ENCODE results near the gene ITPK1.
A peak's percentile ranks its signal among the peaks of the same experiment; 100 is the strongest.

The ITPK1 gene

DNA sequence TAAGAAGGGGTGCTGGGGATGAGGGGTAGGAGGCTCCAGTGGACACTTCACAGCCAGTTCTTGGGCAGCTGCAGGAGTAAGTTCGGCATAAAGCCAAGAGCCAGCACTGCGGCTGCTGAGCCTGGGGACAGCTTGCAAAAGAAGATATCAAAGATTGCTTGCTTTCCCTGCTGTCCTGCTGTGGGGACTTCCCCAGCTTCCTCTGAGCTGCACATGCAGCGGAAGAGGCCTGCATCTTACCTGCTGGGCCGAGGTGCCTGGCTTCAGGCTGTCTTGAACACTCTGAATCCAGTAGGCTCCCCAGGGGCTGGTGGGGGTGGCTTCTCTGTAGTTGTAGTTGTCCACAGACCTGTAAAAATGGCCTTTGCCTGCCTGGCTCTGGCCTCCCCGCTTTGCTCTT lies 191.5 kb downstream of the ITPK1 start:
- DNase-seq (ENCODE audit: low read depth, low spot score): no peak

DNA sequence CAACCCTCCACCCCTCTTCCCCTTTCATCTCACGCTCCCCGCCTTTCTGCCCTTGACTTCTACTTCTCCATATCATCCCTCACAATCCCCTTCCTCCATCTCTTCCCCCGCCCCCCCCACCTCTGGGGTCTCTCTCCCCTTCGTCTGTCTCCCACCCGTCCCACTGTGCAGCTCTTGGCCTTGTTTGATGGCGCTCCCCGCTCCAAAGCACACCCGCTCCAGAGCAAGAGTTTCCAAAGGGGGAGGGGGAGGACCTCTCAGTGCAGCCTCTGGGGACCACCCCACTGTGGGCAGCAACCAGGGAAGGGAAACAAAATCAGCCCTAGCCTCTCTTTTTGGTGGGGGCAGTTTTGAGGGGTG lies 192.0 kb downstream of the ITPK1 start:
- no peak for DNase-seq (ENCODE audit: low read depth, low spot score)

DNA sequence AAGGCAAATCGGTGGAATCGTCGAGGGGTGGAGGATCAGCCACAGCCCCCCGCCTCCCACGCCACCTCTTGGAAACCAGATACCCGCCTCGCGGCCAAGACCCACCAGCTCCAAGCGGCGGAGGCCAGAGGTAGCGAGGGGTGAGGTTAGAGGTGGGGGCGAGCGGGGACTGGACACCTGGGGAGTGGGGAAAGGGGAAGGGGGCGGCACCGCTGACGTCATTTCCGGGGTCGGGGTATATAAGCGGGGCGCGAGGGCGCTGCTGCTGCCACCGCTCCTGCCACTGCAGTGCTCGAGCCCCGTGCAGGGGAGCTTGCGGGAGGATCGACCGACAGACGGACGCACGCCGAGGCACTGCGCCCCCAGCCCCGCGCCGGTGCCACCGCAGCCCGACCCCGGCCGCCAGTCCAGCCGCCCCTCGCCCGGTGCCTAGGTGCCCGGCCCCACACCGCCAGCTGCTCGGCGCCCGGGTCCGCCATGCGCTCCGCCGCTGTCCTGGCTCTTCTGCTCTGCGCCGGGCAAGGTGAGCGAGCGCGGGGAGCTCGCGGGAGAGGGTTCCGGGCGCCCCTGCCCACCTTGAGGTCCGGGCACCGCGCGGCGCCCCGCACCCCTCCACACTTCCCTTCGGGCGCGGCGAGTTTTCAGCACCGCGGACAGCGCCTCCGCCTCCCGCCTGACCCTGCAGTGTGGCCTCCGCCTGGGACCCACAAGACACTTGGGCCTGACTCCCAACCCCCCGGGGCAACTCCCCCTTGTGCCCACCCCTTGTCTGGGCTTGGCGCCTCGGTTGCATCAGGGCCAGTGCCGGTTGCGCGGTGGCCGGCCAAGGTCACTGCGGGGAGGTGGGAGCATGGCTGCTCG lies 192.6 kb downstream of the ITPK1 start, which contains the start of gene CHGA:
Gene CHGA, plus strand, starts transcription at position 268 of the 861 bp plus-strand sequence. Its CDS starts 210 bp downstream, at position 478.
- DNase-seq (ENCODE audit: low read depth, low spot score): peak; percentile 15

DNA sequence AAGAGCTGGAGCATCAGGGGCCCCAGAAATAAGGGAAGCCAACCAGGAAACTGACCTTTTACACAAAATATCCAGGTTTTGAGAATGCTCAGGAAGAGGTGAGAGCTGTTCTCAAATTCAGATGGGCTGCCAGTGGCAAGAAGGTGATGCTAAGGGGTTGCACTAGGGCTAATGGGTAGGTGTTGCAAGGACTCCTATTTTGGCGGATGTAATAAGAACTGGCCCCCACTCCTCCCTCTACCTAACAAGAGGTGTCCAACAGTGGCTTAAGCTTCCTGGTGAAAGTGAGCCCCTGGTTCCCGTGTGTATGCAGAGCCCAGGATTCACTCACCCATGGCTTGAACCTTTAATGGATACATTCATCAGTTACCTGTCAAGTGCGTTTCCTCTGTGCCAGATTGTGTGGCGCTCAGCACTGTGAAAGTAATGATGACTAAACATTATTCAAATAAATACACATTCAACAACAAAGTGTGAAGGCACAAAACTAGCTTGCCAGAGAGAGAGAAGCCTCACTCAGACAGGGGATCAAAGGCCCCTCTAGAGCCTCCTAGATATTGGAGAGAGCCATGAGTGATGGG lies 193.5 kb downstream of the ITPK1 start:
- no peak for DNase-seq (ENCODE audit: low read depth, low spot score)

DNA sequence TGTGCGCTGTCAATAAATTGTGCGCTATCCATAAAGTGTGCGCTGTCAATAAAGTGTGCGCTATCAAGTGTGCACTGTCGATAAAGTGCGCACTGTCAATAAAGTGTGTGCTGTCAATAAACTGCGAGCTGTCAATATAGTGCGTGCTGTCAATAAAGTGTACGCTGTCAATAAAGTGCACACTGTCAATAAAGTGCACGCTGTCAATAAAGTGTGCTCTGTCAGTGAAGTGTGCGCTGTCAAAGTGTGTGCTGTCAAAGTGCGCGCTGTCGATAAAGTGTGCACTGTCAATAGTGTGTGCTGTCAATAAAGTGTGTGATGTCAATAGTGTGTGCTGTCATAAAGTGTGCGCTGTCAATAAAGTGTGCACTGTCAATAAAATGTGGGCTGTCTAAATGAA lies 195.7 kb downstream of the ITPK1 start:
- no peak for DNase-seq (ENCODE audit: low read depth, low spot score)

DNA sequence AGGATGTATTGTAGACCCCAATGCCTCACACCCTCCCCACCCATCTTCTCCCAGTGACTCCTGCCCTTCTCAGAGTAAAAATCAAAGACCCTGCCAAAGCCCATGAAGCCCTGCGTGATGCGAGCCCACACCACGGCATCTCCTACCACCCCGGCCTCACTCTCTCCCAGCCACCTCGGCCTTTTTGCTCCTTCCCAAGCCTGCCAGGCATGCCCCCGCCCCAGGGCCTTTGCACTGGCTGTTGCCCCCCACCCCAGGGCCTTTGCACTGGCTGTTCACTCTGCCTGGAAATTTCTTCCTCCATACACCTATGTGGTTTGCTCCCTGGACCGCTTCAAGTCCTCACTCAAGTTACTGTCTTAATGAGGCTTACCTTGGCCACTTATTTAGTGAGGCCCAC lies 197.8 kb downstream of the ITPK1 start:
- DNase-seq (ENCODE audit: low read depth, low spot score): no peak

DNA sequence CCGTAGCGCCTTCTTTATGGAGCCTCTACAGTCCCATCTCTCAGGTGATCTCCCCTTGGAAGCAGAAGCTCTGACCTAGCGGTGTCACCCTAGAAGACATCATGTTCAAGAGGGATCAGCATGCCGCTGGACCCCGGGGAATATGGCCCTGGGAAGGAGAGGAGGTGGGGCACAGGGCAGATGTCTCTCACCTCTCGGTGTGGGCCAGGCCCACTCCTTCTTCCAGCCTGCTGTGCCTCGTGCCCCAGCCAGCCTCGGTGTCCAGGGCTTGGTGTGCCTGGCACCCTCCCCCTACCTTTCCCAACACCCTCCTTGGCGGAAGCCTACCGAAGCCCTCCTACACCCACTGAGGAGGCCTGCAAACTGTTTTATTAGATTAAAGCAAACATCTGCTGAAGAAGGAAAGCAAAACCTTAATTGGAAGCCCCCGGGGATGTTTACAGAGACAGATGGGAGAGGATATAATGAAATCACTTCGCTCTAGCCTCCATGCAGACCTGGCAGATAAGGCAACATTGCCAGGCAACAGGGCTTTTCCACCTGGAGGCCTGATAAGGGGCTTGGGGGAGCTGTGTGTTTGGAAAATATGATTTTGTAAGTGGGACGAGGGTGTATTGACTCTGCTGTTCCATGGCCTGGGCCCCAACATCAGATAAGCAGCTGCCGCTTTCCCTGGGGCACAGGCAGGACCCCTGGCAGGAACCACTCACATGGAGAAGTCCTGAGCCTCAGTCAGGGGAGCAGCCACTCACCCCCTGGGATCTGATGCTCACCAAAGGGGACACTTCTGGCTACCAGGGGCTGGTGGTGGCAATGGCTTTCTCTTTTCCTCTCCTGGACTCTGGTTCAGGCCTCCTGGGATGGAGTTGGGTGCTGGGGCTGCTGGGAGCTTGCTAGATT lies 198.4 kb downstream of the ITPK1 start:
- no peak for DNase-seq (ENCODE audit: low read depth, low spot score)

DNA sequence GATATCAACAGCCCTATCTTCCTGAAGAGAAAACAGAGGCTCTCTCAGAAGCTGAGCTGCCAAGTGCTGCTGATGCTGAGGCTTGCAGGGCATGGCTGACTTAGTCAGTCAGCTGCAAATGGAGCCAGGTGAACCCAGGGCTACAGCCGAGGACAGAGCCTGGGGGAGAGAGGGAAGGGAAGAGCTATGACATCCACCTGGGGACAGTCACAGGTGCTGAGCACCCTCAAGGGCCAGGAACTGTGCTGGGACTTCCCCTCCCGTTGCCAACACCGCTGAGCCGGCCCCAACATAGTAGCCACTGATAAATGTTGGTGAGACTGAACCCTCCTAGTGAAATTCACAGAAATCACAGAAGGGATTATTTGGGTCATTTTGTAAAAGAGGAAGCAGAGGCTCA lies 199.5 kb downstream of the ITPK1 start:
- no peak for DNase-seq (ENCODE audit: low read depth, low spot score)

DNA sequence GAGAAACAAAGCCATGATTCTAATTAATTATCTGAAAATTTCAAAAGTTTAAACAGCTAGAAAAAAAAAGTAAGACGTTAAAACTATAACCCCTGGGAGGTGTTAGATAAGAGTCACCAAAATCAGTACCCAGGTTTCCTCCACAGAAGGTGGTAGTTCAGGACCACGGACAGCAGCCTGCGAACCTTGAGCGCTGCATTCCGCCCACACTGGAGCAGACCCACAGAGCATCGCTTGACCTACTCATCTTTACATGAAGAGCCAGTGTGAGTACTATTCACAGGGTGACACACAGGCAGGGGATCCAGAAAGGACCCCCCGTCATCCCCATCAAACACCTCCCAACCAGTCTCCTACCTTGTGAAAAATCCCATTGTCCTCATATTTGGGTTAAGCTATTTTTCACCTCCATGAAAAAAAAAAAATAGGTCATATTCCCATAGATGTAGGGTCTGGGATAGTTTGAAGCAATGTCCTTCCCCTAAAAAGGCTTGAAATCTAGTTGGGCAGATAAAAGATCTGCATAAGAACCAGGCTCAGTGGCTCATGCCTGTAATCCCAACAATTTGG lies 201.6 kb downstream of the ITPK1 start:
- DNase-seq (ENCODE audit: low read depth, low spot score): no peak

DNA sequence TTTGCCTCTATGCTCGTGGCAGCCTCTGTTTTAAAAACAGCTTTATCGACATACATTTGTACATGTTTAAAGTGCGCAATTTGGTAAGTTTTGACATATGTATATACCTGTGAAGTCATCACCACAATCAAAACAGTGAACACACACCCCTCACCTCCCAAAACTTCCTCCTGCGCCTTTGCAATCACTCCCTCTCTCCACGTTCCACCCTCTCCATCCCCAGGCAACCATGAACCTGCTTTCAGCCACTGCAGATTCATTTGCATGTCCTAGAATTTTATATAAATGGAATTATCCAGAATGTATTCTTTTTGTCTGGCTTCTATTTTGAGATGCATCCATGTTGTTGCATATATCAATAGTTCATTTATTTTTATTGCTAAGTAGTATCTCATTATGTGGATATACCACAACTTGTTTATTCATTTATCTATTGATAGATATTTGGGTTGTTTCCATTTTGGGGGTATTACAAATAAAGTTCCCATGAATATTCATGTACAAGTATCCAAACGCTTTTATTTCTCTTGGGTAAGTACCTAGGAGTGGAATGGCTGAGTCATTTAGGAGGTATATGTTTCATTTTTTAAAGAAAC lies 208.3 kb downstream of the ITPK1 start:
- DNase-seq (ENCODE audit: low read depth, low spot score): no peak

DNA sequence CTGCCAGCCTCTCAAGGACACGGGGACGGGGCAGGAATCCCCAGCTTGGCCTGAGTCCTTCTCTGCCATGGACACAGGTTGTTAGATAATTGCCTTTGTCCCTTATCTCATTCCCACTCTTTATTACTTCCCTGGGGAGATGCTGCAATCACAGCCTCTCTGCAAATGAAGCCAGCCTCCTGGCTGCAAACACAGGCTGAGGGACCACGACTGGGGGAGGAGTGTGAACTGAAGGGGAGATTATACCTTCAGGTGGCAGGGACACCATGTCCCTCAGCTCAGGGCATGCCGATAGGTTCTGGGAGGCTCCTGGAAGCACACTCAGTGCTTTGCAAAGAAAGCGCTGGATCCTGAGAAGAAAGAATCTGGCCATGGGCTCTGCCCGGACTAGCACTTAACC lies 208.9 kb downstream of the ITPK1 start:
- no peak for DNase-seq (ENCODE audit: low read depth, low spot score)

DNA sequence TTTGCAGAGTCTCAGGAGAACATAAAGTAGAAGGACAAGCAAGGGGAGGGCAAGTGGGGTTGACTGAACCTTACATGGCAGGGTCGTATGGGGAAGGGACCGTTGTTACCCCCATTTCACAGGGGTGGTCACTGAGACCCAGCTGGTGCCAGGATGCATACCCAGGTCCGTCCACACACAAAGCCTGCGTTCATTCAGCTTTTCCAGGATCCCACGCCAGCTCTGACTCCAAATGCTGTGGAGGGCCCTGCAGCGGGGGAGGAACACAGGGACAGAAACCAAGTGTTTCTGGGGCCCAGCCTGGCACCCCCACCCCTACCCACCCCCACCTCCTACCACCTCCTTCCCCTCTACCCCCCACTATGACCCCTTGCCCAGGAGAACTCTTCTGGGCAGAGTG lies 209.3 kb downstream of the ITPK1 start:
- no peak for DNase-seq (ENCODE audit: low read depth, low spot score)

DNA sequence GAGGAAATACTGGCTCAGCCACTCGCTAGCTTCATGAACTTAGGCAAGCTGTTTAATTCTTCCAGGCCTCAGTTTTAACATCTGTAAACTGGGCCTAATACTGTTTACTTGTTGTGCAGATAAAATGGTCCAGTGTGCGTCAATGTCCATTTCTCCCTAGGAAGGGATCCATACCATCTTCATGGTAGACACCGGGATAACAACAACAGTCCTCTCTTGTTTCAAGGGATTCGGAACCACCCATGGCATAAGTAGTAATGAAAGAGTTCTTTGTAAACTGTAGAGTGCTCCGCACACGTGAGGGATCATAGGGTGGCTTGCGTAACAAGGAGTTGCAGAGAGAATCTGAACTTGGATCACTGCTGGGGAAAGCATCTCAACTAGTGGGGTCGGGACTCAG lies 210.1 kb downstream of the ITPK1 start:
- no peak for DNase-seq (ENCODE audit: low read depth, low spot score)

DNA sequence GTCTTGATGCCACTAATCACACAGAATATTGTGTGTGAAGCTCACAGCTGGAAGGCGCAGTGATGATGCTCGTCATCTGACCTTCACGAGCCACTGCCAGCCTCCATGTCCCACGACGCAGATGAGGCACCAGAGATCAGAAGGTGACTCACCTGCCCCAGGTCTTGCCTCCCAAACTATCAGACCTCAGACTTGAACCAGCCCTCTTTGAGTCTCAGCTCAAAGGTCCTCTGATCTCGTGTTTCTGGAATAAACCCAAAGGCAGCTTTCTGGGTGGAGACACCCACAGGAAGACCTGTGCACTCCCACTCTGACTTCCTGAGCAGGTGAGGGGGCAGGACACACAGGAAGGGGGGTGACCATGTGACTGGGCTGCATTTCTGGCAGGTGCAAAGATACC lies 212.4 kb downstream of the ITPK1 start:
- no peak for DNase-seq (ENCODE audit: low read depth, low spot score)

DNA sequence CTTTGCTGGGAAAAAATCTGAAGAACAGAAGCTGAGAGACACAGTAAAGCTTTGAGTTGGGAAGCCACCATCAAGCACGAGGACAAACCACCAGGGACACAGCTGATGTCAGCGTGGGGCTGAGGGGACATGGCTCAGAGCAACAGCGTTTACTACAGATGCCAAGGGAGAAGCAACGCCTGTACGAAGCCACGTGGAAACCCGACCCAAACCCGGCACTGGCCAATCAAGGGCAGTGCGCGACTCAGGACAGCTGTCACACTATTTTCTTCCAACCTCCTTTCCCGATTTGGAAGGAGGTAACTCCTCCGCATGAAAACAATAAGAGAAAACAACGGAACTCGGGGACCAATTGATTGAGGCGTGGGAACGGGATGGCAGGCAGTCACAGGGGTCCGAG lies 213.0 kb downstream of the ITPK1 start:
- DNase-seq (ENCODE audit: low read depth, low spot score): no peak

DNA sequence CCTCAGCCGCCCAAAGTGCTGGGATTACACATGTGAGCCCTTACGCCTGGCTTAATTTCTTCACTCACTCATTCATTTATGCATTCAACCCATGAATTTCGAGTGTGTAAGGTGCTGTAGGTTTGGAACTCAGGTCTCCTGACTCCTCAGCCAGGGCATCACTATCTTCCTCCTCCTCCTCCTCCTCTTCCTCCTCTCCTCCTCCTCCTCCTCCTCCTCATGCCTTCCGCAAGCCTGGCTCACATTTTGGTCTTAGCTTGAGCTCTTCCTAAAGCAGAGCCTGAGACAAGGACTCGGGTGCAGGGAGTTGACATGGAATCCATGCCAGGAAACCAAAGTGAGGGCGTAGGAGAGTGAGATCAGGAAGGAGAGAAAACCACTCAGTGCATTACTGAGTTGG lies 213.5 kb downstream of the ITPK1 start:
- DNase-seq (ENCODE audit: low read depth, low spot score): no peak

DNA sequence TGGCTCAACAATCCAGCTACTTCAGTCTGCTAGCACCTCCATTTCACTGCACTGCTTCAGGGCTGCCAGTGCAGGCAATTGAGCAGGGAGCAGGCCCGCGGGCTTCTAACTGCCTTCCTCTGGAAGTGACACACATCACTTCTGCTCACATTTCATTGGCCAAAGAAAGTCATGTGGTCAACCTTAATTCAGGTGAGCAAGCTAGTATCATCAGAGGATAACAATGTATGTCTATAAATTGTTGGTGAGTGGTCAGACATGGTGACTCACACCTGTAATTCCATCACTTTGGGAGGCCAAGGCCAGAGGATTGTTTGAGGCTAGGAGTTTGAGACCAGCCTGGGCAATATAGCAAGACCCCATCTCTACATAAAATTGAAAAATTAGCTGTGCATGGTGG lies 215.1 kb downstream of the ITPK1 start:
- no peak for DNase-seq (ENCODE audit: low read depth, low spot score)

DNA sequence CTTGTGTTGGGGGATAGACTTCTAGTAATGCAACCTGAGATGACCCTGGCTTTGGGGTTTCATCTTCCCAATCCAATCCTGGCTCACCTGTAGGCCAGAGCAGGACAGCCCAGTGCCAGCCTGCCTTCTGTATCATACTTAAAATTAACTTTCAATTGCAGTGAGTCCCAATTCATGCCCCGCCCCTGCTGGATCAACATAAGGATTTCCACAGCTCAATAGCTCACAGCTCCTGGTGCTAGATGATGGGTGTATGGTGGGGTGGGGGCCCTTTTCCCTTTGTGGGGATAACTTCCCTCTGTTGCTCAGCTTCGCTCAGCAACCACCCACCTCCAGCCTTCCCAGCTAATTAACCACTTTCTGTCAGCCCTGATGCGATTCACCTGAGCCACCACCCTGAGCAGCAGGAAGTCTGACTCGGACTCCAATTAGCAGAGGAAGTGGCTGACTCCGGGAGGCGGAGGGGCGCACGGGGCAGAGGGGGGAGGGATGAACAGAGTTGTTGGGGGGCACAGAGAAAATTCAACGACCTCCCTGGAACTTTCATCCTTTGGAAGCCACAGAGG lies 217.1 kb downstream of the ITPK1 start:
- no peak for DNase-seq (ENCODE audit: low read depth, low spot score)

DNA sequence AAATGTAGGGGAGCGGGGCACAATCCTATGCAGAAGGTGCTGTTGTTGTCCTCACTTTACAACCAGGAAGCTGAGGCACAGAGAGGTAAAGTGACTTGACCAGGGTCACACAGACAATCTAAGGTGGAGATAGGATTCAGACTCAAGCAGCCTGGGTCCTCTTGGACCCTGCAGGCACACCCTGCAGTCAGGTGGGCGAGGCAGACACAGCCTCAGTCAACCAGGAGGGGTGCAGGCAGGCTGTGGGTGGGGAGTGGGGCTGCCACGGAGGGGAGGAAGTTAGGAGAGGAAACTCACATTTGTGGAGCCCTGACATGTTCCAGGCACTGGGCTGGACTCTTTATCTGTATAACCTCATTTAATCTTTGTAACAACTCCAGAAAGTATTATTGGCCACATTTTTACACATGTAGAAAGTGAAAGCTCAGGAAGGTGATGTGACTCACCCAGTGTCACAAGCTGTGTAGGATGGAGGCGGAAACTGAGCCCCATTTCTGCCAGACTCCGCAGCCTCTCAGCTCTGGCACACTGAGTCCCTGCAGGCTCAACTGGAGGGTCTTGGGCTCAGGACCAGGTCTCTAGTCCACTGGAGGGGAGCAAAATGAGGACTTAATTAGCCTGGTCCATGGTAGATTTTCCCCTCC lies 217.7 kb downstream of the ITPK1 start:
- DNase-seq (ENCODE audit: low read depth, low spot score): peak; percentile 14

DNA sequence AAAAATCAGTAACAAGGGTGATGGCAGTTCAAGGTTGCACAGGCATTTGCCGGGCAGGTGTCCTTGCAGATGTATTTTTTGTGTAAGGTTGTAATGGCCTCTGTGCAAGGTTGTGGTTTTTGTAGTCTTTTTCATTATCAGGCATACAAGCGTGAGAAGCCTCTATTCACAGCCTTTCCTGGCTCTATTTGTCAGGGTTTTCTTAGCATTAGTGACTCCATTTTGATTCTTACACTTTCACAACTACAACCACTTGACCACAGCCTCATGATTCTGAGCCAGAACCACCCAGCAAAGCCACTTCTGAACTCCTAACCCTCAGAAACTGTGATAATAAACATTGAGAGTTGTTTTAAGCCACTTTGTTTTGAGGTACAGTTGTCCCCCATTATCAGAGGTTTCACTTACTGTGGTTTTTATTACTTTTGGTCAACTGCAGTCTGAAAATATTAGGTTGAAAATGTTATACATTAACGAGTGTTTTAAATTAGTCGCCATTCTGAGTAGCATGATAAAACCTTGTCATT lies 220.3 kb downstream of the ITPK1 start:
- no peak for DNase-seq (ENCODE audit: low read depth, low spot score)

DNA sequence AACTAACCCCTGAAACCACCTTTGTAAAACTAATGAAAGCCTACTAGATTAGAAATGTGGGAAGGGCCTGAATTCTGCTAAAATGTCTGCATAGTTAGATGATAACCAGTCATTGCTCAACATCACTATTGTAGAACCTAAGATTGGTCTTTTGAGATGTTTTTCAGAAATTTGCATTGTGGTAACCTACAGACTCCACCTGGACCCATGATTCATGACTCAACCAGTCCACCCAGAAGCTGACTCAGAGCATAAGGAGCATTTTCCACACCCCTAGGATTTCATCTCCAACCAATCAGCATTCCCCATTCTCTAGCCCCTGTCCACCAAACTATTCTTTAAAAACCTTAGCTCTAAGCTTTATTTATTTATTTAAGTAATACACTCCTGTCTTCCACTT lies 223.1 kb downstream of the ITPK1 start:
- no peak for DNase-seq (ENCODE audit: low read depth, low spot score)

All from activated naive CD8-positive, alpha-beta T cell treated with anti-CD3 and anti-CD28 coated beads, Interleukin-2, amount 50 U/mL, for 16 hours (primary cell).